Measurements from ENCODE around the gene ACOX3. TPM values are rescaled to one million over a fixed set of nuclear protein-coding genes. Genes with fewer than 3 reads are reported as not detected.

The ACOX3 gene
- total and polyA plus RNA-seq, 9 of the 15 experiments (the other 6 are each of a cell fraction or from before 2014, with no cell fraction given), result 0.68 to 7.3 (median 3.7) TPM

DNA sequence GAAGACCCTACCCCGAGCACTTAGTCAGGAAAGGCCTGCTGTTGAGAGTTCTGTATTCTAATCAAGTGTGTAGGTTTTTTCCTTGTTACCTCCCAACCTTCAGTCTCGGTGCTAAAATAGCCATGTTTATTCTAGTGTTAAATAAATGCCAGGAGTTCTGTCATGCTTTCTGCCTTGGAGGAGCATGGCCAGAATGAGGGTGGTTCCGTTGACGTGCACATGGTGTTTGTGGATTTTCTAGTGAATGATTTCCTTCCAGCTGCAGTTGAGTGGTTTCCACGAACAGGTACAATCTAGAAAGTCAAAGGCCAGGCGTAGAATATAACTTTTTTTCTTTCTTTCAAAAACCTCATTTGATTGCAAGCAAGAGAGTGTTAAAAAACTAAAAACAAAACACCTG, 21.1 kb upstream of the ACOX3 start:
- Histone ChIP-seq H3K36me3 (ENCODE audit: control insufficient read depth, insufficient read depth, low read length) (peaks cover 57% of the 10 kb centered on the region; the same call in 2 of the 3 replicates), H4K20me1 (replicated peaks; ENCODE audit: control insufficient read depth, insufficient read depth, low read length) (no peaks in the 10 kb centered on the region), H3K27me3 (ENCODE audit: control insufficient read depth in 2 of 2, insufficient read depth in 2 of 2, low read length in 2 of 2) (no peaks in the 10 kb centered on the region), H3K4me1 (replicated peaks in 1 of 2; ENCODE audit: control insufficient read depth in 2 of 2, insufficient read depth in 2 of 2, low read length in 2 of 2) (0 out of 5 replicates have a peak, but pooled peaks cover 0 to 4% of the 10 kb centered on the region in 2 experiments), H3K9me1 (ENCODE audit: control insufficient read depth, insufficient read depth, low read length) (no peaks in the 10 kb centered on the region), H3K27ac (ENCODE audit: extremely low read depth, low read depth, low read length) (no peak overlapping the region), H3K9ac (ENCODE audit: insufficient read depth in 1 of 2, low read depth in 2 of 2, low read length in 2 of 2) (no peak overlapping the region), H3K9me3 (replicated peaks; ENCODE audit: control insufficient read depth, insufficient read depth, low read depth, low read length) (no peaks in the 10 kb centered on the region), H3K4me2 (ENCODE audit: insufficient read depth, low read length) (no peak overlapping the region), H2AFZ (ENCODE audit: low read depth, low read length) (no peak overlapping the region), H3K79me2 (ENCODE audit: control insufficient read depth, insufficient read depth, low read length) (no peaks in the 10 kb centered on the region), H3K4me3 (no peak overlapping the region)
- DNase-seq (ENCODE audit: extremely low read depth in 1 of 4, low spot score in 3 of 4) (no peak), FAIRE-seq (no peak), ATAC-seq (no peak)
- ChIA-PET CTCF (ENCODE audit: low intra/inter-chr PET ratio) (no interaction called here), POLR2A (no interaction called here)
- intact Hi-C loops (cut with micrococcal nuclease), result no loop called here
- 96% methylated on average over 6 of the region's 6 CpGs for WGBS (ENCODE audit: insufficient coverage, low coverage, missing lambda C conversion rate)
- BruUV-seq (replicated peaks), result no TSS peak
- no peak for TF ChIP-seq KLF10 (CRISPR knock-in tag; IDR thresholded peaks at IDR 0.05)
- no peak for TF ChIP-seq KDM2B (CRISPR knock-in tag; IDR thresholded peaks at IDR 0.05)
- TF ChIP-seq JUN (IDR thresholded peaks at IDR 0.05; ENCODE audit: borderline replicate concordance, low read depth, low read length), result no peak
- no peak for TF ChIP-seq JUN (CRISPR knock-in tag; IDR thresholded peaks at IDR 0.05; ENCODE audit: borderline replicate concordance)
- TF ChIP-seq BCOR (IDR thresholded peaks at IDR 0.05), result no peak
- TF ChIP-seq PURB (CRISPR knock-in tag; IDR thresholded peaks at IDR 0.05; ENCODE audit: low read depth), result no peak
- TF ChIP-seq ZKSCAN1 (IDR thresholded peaks at IDR 0.05; ENCODE audit: low read depth, low read length), result no peak
- no peak for TF ChIP-seq SRSF1 (IDR thresholded peaks at IDR 0.05; ENCODE audit: low read depth, low read length)
- TF ChIP-seq GABPB1 (CRISPR knock-in tag; IDR thresholded peaks at IDR 0.05), result no peak
- TF ChIP-seq, protein P1, sequence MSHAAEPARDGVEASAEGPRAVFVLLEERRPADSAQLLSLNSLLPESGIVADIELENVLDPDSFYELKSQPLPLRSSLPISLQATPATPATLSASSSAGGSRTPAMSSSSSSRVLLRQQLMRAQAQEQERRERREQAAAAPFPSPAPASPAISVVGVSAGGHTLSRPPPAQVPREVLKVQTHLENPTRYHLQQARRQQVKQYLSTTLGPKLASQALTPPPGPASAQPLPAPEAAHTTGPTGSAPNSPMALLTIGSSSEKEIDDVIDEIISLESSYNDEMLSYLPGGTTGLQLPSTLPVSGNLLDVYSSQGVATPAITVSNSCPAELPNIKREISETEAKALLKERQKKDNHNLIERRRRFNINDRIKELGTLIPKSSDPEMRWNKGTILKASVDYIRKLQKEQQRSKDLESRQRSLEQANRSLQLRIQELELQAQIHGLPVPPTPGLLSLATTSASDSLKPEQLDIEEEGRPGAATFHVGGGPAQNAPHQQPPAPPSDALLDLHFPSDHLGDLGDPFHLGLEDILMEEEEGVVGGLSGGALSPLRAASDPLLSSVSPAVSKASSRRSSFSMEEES (CRISPR knock-in tag; IDR thresholded peaks at IDR 0.05), result no peak
- no peak for TF ChIP-seq E2F1 (CRISPR knock-in tag; IDR thresholded peaks at IDR 0.05)
- TF ChIP-seq ARHGAP35 (IDR thresholded peaks at IDR 0.05; ENCODE audit: partially characterized antibody), result no peak
- TF ChIP-seq NEUROD1 (IDR thresholded peaks at IDR 0.05; ENCODE audit: borderline replicate concordance, low read depth, low read length, partially characterized antibody), result no peak
- no peak for TF ChIP-seq SMARCE1 (IDR thresholded peaks at IDR 0.05)
- in situ Hi-C loops (cut with MboI), result loop anchor here (5.0 kb wide), 1 partner anchor 136 kb away; no protein-coding TSS in a partner anchor

Data from K562 (cell line).